Right lung (tissue), 5 donors: ENCODE results near the gene SHQ1. TPM values are rescaled to one million over a fixed set of nuclear protein-coding genes. Genes with fewer than 3 reads are reported as not detected.
"Not testable (repeated sequence)": the region's sequence is repeated elsewhere in the genome, so short reads cannot be mapped to it uniquely, and the experiment has no call there.

ENCODE experiments used
- DNase-seq, 2 donors: peaks; one replicate each; pipeline ENCODE4 v3.0.0-alpha.2; 2013
- polyA plus RNA-seq, 5 donors: library from polyadenylated mRNA; unstranded; fragments of 120-200 nt; gene quantifications; one replicate each; pipeline versions ENCODE4 v1.2.1 to v1.2.3, GENCODE V29; 2013; ENCODE audit warnings: inconsistent platforms in 1 of 5, low replicate concordance in 1 of 5; ENCODE audit not compliant: insufficient read length in 5 of 5, insufficient read depth in 1 of 5

The SHQ1 gene
- polyA plus RNA-seq, 5 donors = 18.8 to 26.1 (median 21.7) TPM

DNA sequence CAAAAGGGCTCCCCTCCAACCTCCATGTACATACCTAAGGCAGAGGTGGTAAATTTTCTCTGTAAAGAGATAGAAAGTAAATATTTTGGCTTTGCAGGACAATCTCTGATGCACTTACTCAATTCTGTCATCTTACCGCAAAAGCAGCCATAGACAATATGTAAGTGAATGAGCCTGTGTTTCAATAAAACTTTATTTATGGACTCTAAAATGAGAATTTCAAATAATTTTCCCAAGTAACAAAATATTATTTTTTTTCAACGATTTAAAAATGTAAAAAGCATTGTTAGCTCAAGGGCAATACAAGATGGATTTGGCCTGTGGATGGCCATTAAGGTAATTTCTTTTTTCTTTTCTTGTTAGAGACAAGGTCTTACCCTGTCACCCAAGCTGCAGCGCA, 44.7 kb downstream of the SHQ1 start:
- DNase-seq = no peak

DNA sequence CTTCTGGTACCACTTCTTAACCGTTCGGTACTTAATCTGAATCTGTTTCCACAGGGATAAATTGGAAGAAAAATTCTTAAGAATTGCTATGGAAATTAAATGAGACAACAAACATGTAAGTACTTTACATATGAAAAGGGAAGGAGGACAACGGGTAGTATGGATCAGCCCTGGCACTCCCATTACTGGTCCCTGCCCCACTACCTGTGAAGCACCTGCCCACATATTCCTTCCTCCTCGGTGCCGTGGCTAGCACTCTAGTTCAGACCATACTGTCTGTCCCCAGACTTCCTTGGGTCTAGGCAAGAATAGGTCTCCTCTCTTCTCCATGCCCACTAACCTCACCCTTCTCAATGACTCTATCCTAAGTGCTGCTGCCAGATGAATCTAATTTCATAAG, 46.2 kb downstream of the SHQ1 start:
- DNase-seq = no peak

DNA sequence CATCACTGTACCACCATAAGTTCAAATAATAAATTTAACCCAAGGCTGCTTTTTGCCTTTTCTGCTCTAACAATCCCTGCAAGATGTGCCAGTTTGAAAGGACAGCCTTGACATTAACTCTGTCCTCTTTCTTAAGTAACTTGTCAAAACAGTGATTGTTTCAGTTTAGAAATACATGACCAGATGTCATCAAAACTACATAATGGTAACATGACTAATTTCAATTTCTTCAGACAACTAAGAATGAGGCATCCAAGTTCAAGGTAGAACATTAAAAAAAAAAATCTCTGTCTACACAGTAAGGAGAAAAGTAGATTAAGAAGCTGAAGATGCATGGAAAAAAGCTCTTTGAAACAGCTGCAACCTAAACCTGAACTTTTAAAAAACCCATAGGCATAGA, 47.4 kb downstream of the SHQ1 start:
- DNase-seq = no peak

DNA sequence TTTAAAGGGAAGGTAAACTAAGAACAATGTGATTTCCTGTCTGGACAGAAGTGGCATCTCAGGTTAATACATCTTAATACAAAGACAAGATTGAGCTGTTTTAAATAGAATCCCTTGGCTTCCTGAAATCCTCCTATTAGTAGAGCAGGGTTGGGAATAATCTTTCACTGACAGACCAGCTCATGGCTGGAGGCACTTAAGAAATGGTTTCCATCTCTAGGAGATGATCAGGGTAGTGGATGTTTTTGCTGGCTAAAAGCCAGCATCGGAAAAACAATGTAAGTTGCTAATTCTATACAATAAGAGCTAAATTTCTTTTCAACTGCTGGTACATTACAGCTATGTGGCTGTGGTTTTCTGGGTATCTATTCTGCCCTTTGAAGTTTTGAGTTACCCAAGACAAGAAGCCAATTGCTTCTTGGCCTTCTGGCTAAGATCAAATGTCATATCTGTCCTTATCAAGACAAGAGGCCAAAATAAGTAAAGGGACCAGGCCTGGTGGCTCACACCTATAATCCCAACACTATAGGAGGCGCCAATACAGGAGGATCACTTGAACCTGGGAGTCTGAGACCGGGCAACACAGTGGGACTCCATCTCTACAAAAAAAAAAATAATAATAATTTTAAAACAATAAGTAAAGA, 49.6 kb downstream of the SHQ1 start:
- DNase-seq = no peak

DNA sequence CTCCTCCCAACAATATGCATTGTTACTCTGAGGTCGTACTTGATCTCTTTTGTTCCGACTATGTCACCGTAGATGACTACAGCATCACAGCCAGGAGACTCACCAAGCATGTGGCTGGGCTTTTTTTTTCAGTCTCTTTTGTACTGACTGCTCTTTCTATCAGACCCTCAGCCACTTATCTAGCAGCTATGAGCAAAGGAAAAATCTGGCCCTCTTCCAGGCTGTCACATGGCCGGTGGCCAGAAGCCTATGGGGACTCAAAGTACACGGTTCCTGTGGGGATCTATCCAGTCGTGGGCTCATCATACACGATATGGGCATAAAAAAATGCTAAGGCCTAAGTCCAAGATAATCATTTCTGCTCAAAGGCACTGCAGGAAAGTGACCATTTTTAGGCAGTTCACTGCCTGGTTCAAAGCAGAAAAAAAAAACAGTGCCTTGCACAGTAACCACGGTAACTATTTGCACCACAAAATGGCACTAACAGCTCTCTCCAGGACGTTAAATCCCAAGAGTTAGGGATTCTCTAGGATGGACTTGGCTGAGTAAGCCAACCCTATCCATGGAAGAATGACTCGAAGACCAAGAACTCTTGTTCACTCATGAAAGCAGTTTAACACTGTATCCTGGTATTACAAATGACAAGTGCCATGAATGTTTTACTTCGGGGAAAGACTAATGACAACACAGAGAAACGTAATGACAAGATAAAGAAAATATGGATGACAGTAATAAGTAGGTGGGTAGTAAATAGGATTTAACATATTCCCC, 50.3 kb downstream of the SHQ1 start:
- DNase-seq = peak in 1 of 2 donors; percentile 38

DNA sequence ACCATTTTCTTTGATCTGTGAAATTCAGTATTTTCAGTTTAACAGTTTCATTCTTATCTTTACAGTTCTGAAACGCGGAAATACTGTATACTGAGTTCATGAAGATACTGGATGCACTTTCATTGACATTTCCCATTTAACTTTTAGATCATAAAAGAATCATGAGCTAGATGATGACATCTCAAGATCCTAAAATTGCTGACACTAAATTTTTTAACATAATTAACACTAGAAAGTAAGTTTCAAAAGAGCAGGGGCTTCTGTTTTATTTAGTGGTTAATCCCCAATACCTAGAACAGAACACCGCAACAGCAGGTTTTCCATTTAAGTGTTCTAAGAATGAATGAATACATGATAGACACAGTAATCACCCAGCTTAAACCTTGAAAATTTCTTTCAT, 54.2 kb downstream of the SHQ1 start:
- no peak for DNase-seq

DNA sequence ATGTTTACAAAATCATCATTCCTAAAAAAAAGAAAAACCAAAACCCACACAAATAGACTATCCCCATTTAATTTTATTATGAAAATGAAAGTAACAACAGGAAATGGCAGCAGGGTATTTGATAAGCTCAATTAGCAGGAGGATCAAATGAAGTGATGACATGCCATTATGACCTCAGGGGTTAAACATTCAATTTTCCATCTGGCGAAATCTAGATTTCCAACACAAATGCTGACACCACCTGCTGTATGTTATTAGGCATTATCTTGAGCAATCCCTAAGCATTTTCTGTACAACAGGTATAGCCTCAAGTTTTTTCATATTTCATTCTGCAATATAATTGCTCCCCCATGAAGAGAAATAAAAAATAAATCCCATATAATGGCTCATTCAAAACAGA, 57.1 kb downstream of the SHQ1 start:
- peak in 1 of 2 donors; percentile 55 for DNase-seq

DNA sequence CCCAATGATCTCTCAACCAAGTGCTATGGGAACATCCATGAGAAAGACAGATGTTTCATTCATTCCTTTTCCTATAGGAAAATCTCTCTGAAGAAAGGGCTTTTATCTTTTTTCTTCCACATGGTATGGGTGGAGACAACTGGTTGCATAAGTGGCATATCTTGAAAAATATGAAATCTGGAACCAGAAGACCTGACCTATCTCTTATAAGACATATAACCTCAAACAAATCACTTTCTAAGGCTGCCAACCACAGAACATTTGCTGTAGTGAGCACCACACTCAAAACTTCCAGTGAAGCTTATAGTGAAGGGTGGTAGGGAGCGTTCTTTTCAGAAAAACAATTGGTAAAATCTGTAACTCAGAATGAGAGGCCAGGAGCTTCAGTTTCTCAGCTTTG, 58.5 kb downstream of the SHQ1 start:
- DNase-seq = no peak

DNA sequence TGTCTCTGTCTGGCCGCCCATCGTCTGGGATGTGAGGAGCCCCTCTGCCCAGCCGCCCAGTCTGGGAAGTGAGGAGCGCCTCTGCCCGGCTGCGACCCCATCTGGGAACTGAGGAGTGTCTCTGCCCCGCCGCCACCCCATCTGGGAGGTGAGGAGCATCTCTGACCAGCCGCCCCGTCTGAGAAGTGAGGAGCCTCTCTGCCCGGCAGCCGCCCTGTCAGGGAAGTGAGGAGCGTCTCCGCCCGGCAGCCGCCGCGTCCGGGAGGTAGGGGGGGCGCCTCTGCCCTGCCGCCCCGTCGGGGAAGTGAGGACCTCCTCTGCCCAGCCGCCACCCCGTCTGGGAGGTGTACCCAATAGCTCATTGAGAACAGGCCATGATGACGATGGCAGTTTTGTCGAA, 60.0 kb downstream of the SHQ1 start:
- DNase-seq = not testable (repeated sequence)

DNA sequence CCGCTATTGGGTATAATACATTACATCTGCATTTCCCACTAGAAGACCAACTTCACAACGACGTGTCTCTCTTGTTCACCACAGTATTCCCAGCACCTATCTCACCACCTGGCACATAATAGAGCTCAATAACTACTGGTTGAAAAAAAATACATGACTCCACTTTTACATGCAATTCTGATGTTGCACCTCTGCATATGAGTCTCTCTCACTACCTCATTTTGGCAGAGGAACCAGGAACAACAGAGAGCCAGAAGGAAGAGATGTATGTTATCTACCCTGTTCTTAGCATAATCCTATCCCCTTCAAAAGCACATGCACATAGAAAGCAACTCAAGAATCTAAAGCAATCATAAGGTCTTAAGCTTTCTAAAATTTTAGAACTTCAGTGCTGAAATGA, 61.6 kb downstream of the SHQ1 start:
- DNase-seq = no peak

DNA sequence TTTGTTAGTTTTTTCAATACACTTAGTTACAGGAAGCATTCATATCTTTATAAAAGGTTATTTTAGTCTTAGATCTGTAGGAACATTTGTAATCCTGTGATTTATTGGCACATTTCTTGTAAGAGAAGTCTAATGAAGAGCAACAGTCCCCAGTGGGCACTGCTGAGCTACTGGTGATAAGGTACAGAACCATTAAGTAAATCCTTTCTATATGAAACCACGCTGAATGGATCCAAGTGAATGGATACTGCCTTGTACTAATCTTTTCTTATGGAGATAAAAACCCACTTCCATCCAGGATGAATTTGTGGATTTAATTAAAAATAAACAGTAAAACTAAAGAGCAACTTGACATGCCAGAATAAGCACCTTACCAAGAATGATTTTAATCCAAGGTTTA, 64.0 kb downstream of the SHQ1 start:
- DNase-seq = no peak

DNA sequence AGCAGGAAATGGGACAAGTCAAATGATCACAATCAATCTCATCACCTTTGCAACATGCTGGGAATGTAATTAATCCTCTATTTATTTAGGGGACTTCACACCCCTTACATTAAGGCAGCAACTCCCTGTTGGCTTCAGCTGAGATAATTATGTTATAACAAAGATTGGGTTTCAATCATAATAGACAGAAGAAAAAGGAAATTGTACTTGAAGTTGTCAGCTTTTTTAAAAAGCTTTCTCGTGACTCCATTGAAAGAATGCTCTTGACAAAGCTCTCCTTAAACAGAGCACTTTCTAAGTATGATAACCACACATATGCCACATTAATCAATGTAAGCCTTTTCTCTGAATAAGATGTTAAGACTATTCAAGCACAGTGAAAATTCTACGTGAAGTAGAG, 65.7 kb downstream of the SHQ1 start:
- no peak for DNase-seq

DNA sequence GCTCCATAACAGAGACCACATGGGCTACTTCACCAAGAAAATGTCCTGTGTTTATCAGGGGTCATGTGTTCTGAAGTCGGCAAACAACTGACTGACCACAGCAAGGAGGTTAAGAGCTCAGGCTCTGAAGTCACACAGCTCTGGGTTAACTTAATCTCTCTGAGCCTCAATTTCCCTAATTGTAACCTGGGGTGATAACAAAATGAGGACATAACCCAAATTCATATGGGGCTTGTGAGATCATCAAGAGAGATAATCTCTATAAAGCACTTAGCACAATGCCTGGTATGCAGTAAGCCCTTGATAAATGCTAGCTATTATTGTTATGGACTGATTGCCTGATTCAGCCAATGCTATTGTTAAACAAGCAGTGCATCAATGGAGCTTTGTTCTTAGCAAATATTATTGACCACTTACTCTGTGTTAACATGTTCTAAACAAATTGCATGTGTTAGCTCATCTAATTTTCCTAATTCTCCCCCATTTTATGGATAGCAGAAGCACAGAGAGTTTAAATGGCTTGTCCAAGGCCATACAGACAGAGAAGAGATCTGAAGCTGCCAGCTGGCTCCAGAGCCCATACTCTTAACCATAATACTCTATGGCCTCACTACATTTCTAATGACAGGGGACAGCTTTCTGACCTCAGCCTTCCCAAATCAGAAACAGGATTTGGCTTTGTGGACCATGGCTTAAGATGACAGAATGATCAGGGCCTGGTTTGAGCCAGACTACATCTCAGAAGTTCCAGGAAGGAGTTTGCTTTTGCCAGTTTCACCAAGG, 78.3 kb downstream of the SHQ1 start:
- DNase-seq = no peak

DNA sequence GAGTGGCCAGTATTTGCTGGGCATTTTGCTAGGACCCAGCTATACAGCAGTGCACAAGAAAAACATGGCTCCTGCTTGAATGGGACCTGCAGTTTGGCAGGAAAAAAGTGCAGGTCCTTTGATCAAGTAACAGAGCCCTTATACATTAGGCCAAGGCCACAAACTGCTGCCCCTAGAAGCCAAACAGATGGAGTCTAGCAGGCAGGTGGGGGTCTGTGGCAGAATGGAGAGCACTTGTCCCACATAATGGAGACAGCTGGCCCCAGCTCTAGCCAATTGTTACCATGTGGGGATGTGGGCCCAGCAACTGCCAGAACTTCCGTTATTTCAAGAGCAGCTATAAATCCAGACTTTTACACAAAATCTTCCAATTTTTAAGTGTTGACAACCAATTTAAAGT, 79.3 kb downstream of the SHQ1 start:
- DNase-seq = no peak

DNA sequence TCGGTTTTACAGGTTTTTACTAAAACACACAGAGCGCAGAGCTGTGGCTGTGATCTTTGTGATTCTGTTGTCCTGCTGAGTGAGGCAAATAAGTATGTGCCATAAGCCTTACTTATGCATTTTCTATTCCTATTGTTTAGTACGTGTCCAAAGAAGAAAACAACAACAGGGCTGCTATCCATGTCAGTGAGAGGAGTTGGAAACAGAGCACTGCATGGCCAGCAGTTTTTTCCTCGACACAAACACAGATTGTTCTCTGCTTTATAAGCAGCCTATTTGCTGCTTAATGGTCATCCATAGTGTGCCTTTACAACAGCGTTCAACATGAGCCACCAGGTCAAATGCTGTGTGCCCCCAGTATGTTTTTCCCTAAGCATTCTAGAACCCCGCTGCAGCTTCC, 79.8 kb downstream of the SHQ1 start:
- DNase-seq = no peak

DNA sequence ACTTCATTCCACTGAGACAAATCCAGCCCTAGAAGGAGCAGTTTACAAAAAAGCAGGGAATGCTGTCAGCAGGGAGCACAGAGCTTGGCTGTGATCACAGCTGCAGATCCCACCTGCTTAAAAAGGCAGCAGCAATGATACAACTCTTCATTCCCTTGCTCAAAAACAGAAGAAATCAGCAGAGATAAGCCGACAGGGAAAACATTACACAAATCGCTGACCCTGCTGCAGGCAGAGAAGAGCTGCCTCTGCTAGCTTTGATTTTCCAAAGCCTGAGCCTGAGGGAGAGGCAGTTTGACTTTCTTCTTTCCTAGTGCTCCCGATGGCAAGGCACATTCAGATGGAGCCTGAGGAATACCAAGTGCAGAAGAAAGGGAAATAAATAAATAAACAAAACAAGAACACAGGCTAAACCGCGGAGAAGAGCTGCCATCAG, 80.2 kb downstream of the SHQ1 start:
- DNase-seq = no peak

DNA sequence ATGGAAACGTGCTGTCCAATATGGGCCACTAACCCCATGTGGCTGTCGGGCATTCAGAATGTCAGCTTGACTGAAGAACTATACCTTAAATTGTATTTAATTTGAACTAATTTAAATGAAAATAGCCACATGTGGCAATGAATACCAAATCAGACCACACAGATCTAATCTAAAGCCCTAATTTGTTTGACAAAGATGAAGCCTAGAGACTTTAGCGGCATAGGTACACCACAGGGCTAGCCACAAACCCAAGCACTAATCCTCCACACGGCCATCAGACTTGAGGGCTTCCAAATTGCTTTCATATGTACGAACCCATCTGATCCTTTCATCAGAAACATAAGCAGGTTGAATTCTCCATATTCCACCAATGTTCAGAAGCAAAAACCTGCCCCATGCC, 81.4 kb downstream of the SHQ1 start:
- DNase-seq = no peak

DNA sequence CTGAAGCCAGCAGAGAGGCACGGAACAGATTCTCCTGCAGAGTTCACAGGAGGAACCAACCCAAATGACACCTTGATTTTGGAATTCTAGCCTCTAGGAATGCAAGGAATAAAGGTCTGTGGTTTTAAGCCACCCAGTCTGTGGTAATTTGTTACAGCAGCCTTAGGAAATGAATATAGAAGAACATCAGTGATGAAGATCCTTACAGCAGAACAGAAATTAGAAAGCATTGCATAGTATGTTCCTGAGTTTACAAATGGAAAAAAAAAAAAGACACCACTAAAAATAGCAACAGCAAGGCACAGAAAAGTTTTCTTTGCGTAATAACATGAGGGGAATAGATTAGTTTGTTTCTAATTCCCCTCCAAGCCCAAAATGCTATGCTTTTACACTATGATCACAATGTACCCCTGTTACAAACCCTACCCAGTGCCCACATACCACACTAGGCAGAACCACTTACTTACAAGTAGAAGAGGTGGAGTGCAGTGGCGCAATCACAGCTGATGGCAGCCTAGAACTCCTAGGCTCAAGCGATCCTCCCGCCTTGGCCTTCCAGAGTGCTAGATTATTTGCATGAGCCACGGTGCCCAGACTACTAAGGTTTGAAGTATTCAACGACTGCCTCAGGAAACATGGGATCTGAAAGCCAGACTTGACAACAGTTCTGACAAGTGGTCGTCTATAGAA, 84.3 kb downstream of the SHQ1 start:
- no peak for DNase-seq

DNA sequence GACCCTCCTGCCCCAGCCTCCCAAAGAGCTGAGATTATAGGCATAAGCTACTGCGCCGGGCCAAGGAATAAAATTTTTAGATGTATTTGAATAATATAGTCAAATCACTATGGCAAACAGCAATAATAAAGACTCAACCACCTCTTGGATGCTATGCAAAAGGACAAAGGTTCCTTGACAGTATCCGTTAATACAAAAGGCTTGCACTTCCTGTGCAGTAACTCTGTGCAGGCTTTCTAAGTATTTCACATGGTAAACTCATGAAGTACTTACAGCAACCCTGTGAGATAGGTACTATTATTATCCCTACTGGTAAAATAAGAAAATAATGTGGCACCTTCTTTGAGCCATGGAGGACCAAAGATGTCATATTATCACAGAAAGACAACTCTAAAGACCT, 86.8 kb downstream of the SHQ1 start:
- DNase-seq = no peak

DNA sequence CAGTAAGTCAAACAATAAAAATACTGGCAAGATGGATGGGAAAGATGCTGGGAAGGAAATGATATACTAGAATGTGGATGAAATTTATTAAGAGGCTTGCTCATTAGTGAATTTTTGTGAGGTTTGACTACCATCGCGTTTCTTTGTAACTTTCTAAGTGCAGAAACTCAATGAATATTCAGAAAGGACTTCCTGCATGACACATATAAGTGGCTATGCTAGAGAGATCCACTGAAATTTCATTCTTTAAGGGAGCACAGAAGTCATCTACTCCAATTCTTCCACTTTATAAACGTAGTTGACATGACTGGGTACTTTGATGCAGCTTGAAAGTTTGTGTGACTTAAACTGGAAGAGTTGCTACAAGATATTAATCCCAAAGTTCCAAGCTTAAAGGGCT, 88.0 kb downstream of the SHQ1 start:
- no peak for DNase-seq

DNA sequence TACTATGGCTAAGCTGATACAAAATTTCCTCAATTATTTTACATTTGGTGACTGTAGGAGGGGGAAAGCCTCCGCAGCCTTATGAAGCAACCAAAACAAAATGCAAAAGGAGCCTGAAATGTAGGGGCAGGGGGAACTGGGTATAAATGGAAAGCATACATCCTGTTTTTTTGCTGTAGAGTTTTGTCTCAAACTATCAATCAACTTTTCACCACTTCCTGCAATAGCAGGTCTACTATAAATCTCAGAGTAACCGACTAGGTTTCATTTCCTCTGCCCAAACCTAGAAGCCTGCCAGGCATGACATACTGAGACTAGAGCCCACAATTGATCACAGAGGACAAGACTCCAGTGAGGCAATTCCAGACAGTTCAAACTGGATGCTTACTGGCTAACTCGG, 91.3 kb downstream of the SHQ1 start:
- DNase-seq = no peak

DNA sequence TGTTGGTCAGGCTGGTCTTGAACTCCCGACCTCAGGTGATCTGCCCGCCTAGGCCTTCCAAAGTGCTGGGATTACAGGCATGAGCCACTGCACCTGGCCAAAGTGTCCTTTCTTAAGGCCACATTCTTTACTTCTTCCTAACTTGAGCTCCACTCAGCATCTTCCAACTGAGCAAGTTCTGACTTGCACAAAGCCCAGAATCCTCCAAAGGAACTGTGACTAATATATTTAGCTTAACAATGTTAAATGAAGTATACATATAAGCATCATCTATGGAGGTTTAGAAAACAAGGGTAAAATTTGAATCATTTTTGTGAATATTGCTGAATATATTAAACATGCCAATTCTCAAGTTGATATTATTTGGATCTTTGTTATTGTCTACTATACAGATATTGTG, 93.7 kb downstream of the SHQ1 start:
- no peak for DNase-seq
